HG02943 (cell line): ENCODE measurements around the gene ACP1.

Source experiments
- ATAC-seq: cut with Tn5 transposase; IDR thresholded peaks from one replicate; pipeline ENCODE4 v1.9.1; 2021; ENCODE audit warnings: mild to moderate bottlenecking, low read depth, moderate library complexity; ENCODE audit not compliant: unreplicated experiment

ACP1 gene

DNA sequence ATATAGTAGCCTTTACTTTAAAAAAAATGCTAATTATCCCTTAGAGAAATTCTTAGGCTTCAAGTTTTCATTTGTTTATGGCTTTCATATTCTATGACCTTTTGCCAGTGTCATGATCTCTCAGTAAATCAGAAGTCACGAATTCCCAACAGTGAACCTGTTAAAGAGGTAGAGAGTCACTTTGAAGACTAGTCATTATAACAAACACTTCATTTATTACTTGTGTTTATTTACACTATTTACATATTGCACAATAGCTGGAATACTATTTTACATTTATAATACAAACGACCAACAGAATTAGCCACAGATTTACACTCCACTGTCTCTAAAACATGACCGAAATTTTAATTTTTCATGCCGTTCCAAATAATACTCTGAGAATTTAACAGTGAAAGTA is 14.6 kb downstream of the ACP1 start:
- ATAC-seq = no peak

DNA sequence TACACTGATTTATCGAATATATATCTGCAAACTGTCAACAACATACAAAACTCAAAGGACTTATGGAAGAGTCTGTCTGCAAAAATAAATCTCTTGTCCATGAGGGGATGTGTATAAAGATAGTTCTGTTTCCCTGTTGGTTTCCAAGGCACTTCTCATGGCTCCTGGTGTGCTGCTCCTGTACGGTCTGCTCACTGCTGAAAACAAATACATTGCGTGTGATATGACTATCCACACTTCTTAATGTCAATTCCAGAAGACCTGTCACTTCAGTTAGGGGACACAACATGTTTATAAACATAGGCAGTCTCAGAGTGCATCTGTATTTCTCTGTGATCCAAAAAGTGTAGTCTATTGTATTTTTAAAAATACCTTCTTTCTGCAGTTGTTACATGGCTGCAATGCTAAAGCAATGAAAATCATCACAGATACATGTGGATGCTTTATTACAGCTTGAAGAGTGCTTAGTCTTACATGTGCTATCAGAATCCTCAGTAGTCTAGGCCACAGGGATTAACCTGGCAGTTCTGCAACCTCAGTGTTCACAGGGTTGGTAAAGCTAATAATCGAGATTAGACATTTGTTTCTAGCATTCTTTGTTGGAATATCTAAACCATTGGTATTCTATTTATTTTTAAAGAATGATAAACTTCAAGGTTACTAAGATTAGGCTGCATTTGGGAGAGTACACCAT is 15.4 kb downstream of the ACP1 start:
- no peak for ATAC-seq

DNA sequence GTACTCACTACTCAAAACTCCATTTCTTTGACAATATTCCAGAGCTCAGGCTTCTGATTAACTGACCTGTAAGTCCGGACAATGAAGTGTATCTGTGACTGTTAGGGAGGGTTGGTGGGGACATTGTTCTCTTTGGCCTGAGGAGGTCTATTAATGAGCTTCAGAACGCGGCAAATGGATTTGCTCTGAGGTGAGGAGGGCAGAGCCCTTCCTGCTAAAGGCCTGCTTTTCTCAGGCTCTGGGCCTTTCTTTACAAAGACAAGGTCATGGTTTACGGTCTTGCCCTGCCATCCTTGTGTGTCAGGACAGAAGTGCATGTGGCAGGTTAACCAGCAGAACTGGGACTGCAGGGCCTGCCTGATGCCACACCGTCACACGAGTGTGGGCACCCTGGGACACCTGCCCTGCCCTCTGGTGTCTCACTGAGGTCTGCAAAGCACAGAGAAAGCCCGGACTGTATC is 15.9 kb downstream of the ACP1 start:
- no peak for ATAC-seq

DNA sequence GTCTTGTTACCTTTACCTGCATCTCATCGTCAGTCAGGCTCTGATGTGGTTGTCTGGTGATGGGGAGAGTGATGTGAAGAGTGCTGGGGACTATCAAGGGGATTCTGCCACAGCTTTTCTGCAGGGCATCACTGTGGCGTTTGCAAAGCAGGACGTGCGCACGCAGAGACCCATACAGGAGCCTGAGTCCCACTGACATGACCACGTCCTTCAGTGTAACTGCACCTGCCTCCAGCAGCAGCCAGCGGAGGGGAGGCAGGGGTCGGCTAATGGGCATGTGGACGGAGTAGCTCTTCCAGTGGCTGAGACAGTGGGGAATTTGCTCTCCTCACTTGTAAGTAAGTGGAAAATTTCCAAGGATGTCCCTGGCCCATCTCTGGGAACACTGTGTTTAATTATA is 16.6 kb downstream of the ACP1 start:
- no peak for ATAC-seq

DNA sequence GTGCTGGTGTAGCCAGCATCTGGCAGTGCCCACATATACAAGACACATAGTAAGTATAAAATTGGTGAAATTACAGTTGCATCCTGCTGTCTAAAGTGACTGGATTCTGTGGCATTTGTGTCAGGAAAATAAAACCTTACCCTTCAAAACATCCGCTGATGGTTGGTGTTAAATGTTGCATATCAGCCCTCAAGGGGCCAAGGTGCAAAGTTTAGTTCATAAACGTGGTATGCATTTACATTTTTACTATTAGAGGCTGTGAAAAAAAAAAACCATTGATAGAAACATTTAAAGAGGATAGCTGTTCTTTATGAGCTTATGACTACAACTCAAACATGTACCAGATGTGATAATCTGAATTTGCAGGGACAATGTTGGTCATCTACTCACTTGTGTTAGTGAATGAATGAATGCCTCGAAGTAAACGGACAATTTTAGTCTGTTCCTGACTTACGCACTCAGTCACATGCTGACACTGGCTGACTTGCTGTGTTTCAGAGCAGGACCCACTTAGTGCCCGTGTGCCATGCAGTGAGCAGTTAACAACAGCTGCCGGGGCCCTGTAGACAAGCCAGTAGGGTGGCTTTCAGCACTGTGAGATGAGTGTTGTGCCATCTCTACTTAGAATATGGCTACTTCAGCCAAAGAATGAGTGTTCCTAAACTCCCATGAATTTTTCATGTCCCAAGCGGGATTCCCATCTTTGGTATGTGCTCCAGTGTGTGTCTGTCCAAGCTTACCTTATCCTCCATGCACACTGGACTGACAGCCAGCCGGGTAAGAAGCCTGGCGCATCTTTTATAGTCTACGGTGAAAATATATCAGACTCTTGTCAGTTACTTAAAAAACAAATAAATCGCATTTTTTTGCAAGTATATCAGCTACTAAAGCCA is 17.9 kb downstream of the ACP1 start:
- ATAC-seq = no peak

DNA sequence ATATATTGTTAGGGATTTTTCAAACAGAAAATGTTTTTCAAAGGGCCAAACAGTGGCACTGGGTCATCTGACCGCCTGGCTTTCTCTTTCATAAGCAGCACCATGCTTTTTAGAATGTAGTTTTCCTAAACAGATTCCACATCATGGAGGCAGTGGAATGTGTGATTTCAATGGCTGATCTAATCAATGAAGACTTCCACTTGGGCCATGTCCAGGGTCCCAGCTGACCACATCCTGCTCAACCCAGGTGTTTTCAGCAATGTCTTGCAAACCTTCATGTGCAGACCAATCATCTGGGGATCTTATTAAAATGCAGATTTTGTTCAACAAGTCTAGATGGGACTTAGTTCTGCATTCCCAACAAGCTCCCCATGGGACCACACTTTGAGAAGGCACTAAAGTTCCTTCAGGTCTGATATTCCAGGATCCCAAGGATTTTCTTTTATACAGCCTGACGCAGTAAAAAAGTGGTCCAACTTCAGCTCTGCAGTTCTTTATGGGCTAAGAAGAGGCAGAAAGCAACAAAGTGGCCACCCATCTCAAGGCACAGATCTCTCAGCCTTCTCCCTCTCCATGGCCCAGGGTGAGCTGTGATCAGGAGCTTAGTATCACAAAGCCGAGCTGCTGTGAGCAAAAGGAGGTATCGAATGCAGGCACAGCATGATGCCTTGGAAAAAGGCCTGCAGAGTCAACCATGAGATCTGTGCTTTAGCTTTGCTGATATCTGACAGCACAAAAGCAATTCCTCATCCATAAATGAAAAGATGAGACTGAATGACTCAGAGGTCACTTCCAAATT is 19.4 kb downstream of the ACP1 start:
- ATAC-seq = no peak

DNA sequence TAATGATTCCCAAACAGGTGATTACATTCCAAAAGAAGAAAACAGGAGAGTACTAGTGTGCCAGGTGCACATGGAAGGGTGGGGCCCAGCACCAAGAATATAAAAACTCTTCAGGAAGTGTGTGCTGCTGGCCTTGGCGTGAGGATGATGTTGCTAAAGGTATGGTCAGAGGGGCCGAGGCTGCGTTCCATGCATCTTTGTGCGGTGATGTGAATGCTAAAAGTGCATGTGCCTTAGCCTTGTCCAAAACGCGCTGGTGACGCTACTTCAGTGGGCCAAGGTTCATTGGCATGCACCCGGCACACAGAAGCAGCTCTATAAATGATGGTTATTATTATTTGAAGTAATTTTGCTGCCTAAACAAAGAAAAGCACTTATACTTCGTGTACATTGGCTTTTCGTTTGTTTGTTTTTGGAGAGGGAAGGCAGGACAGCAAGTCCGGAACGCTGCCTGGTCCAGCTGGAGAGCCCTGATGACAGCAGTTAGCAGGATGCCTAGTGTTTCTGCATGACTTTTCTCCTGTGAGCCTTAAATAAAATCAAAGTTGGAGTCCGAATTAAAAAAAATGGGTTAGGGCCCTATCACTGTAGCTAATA is 20.2 kb downstream of the ACP1 start:
- no peak for ATAC-seq

DNA sequence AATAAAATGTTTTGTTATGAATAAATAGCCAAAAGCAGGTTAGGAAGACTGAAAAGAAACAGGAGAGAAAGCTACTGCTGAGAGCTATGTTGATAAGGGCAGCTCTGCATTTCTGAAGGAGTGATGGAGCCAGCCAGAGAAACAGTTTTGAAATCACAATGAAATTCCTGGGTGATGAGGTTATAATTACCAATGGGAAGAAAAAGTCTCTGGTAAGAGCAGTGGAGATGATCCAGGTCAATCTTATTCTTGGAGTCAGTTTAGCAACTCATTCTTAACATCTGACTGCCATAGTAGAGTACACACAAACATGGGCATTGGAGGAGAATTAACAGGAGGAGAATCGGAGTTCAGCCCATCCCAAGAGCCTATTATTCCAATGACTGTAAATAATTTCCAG is 20.8 kb downstream of the ACP1 start:
- no peak for ATAC-seq

DNA sequence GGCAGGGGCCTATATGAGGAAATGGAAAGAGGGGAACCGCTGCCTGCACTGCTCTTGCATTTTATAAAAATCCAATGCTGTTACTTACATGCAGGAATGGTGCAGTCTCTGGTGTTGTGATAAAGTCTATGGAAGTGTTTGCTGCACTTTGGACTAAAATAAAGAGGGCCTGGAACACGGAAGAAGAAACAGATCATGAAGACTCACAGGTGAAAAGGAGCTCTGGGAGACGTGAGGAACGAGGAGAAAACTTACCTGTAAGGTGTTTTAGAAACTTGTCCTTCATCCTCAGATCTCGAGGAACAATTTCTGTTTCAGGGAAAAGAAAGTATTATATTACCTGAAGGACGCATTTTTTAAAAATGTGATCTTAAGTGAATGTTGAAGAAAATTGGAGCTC is 21.3 kb downstream of the ACP1 start:
- ATAC-seq = no peak

DNA sequence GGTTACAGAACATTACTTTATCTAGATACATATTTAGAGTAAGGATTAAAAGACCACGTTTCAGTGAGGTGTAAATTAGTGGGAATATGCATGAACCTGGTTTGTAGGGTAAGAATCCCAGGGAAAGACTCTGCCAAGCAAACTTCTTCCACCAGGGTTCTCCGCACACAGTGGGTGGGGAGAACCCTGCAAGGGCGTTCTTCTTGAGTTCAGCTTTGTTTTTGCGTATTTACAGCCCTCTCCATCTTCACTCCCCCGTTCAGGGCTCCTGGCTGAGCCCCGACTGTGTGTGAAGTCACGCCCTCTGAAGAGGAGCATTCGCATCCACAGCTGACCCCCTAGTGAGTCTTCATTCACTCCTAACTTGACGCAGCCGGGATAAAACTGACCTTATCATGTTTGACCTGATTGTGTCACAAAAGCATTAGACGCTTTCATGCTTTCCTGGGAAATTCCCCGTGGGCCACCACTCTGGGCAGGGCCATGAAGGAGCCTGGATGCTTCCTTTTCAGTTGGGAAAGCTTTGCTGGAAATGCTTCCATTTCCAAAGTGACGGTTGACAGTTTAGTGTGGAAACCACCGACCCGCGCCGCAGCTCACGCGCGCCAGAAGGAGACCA is 22.1 kb downstream of the ACP1 start:
- ATAC-seq = no peak

DNA sequence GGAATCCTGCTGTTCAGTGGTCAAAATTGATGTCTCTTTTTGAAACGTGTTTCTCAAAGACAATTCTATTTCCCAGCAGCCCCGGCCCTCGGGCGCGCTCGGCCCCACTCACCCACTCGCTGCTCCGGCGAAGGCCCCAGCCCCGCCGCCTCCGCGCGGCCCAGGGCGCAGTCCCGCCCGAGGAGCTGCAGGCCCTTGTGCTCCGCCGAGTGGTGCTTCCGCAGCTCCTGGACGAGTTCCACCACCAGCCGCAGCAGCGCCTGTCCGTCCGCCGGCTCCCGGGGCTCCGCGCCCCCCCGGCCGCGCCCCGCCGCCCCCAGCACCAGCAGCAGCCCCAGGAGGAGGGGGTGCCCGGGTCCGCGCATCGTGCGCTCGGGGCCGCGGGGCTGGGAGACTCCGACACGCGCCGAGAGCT is 22.7 kb downstream of the ACP1 start:
- no peak for ATAC-seq

DNA sequence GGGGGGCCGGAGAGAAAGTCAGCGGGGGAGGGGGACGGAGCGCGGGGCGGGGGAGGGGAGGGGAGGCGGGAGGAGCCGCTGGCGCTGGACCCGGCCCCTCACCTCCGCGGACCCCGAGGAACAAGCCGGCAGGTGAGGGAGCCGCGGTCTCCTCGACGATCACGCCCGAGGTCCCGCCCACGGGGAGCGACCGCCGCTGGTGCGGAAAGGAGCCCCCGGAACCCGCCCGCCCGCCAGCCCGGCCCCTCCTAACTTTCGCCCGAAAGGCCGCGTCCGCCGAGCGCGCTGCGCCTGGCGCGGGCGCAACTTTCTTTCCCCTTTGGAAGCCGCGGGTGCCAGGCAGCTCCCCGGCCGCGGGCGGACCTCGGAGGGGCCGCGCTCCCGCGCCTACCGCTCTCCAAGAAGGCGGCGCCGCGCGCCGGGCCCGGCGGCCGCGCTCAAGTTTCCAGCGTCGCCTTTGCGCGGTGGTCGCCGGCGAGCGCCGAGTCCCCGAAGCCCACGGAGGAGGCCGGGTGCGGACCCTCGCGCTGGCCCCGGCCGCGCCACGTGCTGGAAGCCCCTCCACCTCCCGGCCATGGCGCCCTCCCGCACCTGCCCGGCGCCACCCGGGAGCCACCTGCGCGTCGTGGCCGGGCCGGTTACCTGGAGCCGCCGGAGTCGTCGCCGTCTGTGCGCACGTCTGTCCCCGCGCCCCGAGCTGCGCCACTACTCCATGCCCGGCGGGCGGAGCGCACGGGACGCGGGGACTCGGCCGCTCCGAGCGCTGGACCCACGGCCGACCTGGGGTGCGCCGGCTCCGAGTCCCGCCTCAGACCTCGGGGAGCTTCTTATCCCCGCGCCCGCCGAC is 23.4 kb downstream of the ACP1 start, which contains the start of gene ALKAL2:
Gene ALKAL2 (minus strand): TSS at position 181 of the 847 bp plus-strand sequence. CDS start 256 bp downstream, outside the sequence.
- no peak for ATAC-seq

DNA sequence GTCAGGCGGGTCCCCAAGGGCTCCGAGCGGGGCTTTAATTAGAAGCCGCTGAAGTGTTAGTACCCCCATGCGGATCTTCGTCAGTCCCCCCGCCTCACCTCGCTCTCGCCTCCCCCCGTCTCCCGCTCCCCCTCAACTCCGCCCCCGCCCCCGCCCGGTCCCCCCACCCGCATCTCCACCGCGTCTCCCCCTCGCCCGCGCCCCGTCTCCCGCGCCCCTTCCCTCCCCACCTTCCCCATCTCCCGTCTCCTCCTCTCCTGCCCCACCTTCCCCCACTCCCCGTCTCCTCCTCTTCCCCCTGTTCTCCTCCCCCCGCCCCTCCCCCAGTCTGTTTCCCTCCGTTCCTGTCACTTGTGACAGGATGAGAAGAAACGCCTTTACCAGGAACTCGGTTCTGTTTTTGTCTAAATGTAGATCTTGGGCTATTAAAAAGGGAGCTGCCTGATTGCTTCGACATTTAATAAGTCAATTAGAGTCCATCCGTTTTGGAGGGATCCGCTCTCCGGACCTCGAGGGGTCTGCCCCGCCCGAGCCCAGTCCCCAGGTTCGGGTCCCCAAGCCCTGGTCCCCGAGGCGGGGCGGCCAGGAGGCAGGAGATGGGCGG is 24.1 kb downstream of the ACP1 start:
- no peak for ATAC-seq

DNA sequence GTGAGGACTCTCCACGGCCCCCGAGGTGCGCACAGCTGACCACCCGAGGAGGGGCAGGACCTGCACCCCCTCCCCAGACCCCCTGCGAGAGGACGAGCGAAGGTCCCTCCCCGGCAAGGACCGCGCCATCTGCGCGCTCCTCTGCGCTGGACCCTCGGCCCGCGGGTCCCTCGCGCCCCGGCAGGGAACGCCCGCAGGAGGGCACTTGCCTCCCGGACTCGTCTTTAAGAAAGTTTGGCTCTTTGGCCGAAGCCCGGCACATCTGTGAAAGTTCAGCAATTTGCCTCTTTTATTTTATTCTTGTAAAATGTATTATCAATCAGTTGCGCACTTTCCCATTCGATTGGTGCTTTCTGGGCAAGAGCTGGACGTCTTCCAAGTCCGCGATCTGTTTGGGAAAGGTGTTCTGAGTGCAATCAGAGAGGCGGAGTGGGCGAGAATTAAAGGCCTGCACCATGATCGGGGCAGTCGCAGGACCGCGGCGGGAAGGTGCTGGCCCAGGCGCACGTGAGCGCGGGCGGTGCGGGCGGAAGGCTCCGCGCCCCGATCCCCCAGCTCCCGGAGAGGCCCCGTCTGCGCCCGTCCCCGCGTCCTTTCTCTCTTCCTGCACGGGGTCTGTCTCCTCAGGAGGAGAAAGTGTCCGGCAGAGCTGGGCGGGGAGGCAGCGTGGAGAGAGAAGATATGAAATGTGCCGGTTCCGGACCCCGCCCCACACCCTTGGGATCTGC is 24.8 kb downstream of the ACP1 start:
- ATAC-seq = no peak

DNA sequence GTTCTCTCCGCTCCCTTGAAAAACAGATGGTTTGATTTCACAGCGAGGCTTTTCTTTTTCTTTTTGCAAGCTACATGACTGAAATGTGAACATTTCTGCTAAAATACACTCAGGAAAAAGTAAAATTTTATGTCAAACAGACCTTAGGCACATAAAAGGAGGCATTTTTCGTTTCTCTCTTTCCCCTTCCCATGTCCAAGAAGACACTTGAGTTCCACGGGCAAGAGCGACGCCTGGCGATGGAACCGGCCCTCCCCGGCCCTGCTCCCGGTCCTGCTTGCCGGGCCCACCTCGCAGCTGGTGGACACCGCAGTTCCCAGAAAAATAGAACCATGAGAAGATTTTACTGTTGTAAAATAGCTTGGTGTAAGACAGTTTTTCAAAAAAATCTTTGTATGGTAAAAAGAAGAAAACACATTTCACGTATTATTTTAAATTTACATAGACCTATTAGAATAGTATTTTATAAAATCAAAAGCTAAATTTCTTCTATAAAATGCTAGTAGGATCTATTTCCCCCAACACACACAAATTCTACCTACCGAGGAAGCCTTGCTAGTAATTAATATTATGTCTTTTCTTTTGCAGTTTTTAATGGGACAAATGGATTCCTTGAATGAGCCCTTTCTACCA is 25.5 kb downstream of the ACP1 start:
- ATAC-seq = no peak

DNA sequence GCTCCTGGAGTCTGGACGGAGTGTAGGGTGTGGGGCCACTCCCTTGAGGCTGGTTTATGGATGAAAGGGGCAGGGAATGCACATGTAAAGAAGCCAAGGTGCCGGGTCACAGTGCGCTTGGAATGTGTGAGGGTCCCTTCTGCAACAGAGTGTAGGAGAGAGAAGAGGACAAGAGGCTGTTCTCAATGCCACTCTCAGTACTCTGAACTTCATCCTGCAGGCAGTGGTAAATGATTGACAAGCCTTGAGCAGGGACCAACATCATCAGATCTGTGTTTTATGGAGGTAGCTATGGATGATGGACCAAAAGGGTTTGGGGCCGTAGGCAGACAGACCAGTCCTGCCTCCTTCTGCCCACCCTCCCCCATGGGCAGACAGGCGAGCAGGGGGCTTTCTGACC is 30.3 kb downstream of the ACP1 start:
- ATAC-seq = no peak

DNA sequence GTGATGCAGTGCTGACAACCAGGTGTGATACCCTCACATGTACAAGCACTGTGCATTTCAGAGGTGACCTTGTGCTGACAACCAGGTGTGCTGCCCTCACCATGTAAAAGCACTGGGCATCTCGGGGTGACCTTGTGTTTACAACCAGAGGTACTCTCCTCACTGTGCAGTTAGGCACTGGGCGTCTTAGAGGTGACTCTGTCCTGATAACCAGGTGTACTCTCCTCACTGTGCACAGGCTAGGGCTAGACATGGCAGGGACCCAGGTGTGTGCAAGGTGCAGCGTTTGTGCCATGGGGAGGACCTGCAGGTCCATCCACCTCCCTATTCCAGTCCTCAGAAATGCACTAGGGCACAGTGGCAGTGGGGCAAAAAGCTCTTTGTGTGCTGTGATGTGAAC is 31.6 kb downstream of the ACP1 start:
- ATAC-seq = no peak

DNA sequence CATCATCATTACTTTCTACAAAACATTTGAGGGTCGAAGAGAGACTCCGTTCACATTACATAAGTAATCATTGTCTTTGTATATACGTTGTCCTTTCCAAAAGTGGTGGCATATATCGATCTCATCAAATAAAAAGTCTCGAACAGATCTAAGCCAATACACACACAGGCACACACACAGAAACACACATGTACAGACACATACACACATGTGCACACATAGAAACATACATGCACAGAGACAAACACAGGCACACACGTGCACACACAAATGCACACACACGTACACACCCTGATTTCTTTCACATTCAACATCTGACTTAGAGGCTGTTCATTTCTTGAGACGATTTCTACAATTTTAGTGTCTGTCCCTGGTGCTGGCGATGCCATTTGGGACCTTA is 40.6 kb downstream of the ACP1 start:
- ATAC-seq = no peak
